Myocyte (in vitro differentiated cells): ENCODE measurements around the gene SAMD8. TPM values are rescaled to one million over a fixed set of nuclear protein-coding genes. Genes with fewer than 3 reads are reported as not detected.

ENCODE experiments used
- DNase-seq: peaks from one replicate; pipeline ENCODE4 v3.0.0-alpha.2; 2012; ENCODE audit warnings: low read depth
- total RNA-seq: library from RNA; depleted of rRNA; stranded (reverse); fragments of >200 nt; gene quantifications from 2 replicates; pipeline ENCODE4 v1.2.3, GENCODE V29; 2014

The SAMD8 gene
- total RNA-seq, 1 donor from 2014 or later: 40.1 TPM

DNA sequence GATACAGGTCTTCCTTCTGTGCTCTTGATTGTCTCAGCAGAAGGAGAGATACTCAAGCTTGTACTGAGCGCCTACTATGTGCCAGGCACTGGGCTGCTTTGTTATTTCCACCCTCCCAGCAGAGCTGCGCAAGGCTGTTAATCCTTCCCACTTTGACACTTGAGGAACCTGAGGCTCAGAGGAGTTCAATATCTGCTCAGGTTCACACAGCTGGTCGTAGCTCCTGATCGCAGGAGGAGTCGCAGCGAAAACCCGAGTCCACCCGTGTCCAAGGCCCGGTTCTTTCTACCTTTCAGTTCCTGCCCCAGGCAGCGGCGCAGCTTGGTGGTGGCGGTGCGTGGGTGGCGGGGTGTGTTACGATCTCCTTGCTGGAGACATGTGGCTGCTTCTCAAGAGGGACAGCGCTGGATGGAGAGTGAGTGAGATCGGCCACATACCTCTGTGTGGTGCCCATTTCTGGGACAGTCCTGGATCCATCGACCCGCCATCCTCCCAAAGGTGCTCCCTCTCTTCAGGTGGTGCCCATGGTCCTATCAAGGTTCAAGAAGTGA, 26.5 kb upstream of the SAMD8 start:
- DNase-seq: no peak

DNA sequence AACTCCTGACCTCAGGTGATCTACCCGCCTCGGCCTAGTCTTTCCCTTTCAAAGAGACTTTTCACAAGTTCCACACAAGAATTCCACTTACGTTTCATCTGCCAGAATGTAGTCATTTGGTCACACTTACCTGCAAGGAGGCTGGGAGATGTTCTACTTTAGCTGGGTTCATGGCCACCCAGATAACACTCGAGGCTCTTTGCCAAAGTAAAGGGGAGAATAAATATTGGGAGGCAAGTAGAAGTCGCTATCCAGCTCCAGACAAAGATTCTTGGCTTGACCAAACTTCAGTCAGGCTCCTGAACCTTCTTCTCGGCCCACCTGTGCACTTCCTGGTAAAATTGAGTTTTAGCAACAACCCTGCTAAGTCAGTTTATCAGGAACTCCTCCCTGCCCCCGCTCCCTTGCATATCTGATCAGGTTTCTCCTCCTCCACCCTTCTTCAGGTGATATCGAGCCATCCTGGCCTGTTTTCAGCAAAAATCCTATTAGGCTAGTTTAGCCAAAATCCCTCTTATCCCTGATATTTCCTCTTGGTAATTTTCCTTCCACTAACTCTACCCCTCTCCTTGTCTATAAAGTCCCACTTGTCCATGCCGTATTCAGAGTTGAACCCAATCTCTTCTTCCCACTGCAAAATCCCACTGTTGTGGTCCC, 25.1 kb upstream of the SAMD8 start:
- DNase-seq: no peak

DNA sequence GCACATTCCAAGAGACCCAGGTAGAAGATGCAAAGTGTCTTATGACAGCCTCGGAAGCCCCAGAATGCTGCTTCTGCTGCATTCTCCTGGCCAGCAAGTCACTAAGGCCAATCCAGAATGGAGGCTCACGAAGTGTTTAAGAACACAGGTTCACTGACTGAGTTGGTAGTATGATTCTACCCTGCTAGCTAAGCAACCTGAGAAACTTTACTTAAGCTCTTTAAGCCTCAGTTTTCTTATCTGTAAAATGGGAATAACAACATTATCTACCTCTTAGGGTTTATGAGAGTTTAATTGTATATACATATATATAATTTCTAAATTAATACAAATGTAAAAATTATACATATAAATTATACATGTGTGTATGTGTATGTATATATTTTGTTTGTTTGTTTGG, 22.8 kb upstream of the SAMD8 start:
- no peak for DNase-seq

DNA sequence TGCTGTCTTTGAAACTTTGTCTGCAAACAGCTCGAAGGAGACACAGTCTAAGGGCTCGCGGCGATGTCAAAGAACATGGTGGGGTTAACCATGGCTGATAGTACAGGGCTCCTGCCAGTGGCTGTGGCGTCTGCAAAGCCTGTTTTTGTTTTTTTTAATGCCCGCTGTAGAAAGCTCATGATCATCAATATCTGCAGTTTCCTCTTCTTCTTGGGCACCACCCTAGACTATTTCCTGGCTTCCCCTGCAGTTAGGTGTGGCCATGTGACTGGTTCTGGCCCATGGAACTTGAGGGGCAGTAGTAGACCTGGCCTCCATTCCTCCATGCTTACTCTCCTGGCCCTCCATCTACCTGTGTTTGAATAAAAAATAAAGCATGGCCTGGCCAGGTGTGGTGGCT, 21.8 kb upstream of the SAMD8 start:
- DNase-seq: no peak

DNA sequence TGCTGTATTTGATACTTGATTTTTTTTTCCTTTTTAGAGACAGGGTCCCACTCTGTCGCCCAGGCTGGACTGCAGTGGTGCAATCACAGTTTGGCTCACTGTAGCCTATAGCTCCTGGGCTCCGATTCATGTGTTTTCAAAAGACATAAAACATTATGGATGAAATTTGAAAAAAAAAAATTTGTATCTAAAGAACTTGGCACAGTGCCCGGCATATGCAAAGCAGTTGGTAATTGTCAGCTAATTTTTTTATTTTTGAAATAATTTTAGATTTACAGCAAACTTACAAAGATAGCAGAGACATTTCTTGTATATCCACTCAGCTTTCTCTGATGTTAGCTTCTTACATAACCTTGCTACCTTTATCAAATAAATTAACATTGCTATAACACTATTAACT, 20.3 kb upstream of the SAMD8 start:
- DNase-seq: no peak

DNA sequence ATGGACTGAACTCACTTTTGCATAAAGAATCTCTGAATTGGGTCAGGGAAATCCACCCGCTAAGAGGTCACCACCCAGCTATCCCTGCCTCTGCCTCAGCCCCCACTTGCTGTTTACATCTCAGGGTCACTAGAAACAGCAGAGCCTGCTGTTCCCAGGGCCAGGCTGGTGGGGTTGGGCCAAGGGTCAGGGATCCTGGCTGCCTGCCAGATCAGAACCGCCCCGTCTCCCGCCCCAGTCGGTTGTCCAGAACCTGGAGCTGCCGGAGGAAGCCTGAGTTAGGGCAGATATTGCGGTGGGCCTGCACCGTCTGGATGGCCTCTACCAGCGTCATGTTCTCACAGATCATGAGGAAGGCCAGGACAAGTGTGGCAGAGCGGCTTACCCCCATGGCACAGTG, 17.0 kb upstream of the SAMD8 start:
- no peak for DNase-seq

DNA sequence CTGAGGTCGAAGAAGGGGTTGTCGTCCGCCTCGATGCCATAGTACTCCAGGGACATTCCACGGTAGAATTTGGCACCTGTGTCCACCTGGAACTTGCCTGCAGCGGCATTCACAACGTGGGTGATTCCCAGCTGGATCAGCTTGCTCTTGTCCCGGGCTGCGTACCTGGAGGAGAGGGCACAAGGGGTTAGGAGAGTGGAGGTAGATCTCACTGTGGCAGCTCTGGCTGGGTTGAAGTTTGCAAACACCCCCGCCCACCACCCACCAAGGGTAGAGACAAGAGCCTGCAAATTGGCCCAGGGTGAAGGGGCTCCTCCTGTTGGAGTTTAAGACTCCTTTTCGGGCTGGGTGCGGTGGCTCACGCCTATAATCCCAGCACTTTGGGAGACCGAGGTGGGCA, 15.8 kb upstream of the SAMD8 start:
- no peak for DNase-seq

DNA sequence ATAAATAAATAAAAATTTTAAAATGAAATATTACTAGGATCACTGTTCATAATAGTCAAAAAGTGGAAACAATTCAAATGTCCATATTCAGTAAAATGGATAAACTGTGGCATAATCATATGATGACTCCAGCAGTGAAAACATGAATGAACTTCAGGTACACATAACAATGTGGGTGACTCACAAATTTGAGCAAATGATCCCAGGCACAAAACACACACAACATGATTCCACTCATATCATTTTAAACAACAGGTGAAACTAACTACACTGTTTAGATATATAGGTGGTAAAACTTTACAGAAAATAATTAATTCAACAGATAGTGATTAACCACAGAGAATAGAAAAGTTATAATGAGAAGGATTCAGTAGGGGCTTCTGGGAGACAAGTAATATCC, 14.7 kb upstream of the SAMD8 start:
- no peak for DNase-seq

DNA sequence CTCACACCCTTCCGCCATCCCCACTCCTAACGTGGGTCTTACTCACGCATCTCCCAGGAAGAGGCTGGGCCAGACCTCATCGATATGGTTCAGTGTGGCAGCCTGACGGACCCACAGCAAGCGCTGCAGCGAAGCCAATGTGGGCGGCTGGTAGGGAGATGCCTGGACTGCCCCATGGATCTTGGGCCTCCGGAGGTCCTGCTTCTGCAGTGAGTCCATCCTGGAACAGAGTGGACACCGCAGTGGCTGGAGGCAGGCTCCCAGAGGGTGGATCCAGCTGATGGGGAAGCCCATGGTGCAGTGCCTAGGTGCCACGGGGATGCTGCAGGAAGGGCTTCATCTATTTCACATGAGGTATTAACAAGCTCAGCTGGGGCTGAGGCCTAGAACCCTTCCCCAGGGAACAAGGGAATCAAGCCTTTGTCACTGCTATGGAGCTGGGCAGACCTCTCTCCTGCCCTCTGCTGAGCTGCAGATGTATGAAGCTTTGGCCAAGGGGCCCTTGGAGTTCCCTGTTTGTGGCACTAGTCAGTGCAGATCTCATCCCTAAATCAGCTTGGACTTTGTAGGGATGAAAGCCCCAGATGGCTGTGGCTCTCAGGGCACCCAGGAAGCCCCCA, 13.7 kb upstream of the SAMD8 start:
- no peak for DNase-seq

DNA sequence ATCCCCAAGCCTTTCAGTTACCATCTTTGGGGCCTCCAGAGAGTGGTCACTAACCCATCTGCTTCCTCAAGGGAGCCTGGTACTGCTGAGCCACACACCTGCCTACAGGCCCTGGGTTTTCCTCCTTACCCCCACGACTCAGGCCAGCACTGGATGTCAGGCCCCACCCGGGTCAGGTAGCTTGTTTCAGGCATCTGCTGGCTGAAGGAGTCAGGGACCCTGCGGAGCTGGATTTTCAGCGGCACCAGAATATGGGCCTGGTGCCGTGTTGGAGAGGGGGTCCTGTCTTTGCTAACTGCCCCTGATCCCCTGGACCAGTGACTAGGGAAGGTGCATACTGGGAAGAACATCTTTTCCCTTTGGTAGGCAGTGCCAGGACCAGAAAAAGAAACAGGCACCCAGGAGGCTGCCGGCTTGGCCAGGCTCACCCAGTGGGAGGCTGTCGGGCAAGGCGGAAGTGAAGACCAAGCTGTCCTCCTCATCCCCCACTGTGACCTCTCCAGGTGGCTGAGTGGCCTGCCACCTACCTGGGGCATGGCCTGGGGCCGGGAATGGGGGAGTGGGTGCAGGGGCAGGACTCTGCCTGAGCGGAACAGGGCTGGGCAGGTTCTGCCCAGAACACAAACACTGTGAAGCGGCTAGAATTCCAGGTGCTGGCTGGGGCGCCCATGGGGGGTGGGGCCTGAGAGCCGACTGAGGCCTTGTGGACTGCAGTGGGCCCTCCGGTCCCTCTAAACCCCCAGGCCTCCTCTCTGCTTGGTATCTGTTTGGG, 12.4 kb upstream of the SAMD8 start:
- no peak for DNase-seq

DNA sequence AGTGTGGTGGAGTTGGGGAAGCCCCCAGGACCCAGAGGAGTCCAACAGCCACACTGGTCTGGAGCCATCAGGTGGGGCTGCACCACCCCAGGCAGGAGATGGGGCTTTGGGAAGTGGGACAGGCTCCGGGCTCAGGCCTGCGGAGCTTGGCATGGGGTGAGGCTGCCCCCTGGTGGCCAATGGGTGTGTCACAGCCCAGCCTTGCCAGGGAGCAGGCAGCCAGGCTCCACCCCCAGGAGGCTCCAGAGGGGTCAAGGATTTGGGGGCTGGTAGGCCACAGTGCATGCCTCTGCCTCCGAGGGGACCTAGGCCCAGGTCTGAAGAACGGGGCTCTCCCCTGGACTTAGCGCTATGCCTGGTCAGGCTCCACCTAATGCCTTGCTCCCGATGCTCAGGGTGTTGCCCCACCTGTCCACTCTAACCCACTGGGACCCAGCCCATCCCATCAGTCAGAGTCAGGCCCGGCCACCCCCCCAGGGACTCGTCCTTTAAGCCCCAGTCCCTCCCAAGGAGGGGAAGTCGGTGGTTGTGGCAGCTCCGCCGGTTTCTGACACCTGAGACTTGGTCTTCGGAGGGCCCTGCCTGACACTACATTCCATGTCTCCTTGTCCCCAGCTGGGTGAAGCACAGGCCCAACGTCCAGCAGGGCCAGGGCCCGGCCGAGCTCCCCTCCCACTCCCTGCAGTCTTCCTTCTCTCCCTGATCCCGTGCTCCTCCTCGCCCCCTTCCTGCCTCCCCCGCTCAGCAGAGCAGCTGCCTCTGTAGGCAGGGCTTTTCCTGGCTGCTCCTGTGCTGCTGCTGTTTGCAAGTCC, 11.3 kb upstream of the SAMD8 start:
- DNase-seq: peak; percentile 73

DNA sequence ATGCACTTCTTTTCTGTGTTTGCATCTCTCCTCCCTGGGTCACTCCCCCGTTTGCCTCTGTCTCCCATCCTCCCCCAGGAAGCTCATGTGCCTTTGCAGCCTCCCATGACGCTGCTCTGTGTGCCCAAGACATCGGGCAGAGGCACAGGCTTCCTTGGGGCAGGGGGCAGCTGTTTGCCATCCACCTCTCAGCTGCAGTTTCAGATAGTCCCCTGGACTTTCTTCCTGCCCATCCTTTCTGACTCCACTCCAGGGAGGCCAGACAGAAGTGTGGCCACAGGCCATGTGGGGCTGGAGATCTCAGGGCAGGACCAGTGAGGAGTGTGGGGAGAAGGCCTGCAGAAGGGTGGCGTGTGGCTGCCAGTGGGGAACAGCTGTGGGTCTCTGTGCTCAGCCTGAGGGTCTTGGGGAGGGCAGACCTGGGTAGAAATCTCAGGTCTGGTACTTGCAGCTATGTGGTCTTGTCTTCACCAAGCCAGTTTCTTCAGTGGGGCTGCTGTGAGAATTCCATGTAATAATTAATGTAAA, 10.6 kb upstream of the SAMD8 start:
- DNase-seq: peak; percentile 20

DNA sequence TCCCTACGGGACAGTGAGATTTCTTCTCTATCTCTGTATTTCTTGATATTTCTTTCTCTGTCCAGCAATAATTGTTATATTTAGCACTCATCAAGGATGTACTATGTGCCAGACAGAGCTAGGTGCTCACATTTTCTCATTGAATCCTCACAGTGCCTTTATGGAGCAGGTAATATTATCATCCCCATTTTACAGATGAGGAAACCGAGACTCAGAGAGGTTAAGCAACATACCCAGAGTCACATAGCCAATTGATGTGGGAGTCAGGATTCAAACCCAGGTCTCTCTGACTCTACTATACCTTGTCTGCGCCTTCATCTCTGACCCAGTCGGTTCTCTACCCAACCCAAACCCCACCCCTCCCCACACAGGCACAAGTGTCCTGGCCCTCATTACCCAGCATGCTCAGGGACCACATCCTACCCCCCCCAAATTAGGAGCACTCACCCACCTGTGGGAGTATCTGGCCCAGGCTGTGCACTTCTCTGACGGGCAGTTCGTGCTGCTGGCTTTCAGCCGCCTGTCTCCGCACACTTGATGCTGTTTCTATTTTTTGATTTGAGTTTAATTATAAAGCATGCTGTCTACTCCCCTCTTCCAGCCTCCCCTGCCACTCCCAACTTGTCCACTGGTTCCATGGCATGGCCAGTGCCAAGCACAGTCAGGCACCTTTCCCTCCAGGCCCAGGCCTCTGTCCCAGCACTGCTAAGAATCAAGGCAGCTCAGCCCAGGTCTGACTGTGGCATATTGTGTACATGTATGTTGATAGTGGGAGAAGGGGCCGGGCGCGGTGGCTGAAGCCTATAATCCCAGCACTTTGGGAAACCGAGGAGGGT, 9.8 kb upstream of the SAMD8 start:
- DNase-seq: peak; percentile 70

DNA sequence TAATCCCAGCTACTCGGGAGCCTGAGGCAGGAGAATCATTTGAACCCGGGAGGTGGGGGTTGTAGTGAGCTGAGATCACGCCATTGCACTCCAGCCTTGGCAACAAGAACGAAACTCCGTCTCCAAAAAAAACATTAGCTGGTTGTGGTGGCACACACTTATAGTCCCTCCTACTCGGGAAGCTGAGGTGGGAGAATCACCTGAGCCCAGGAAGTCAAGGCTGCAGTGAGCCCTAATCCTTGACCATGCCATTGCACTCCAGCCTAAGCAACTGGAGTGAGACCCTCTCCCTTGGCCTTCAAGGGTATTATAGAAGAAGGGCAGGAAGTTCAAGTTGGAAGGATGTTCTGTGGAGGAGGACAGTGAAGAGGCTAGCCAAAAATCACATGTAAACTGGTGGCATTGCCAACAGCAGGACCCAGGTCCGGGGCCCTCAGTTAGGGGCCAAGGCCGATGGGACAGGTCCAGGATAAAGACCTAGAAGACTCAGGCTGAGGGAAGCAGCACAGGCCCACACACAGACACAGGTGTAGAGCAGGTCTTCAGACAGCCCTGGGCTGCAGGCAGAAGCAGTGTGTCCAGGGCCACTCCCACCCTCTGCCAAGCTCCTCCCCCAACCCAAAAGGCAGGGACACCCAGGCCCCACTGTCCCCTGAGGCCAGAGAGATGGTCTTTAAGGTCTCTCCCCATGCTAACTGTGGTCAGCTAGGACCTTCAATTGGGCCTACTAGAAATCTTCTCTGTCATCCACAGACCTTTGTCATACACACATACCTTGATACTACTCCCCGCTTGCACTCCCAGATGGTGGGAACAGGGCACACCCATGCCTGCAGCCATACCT, 8.4 kb upstream of the SAMD8 start:
- no peak for DNase-seq

DNA sequence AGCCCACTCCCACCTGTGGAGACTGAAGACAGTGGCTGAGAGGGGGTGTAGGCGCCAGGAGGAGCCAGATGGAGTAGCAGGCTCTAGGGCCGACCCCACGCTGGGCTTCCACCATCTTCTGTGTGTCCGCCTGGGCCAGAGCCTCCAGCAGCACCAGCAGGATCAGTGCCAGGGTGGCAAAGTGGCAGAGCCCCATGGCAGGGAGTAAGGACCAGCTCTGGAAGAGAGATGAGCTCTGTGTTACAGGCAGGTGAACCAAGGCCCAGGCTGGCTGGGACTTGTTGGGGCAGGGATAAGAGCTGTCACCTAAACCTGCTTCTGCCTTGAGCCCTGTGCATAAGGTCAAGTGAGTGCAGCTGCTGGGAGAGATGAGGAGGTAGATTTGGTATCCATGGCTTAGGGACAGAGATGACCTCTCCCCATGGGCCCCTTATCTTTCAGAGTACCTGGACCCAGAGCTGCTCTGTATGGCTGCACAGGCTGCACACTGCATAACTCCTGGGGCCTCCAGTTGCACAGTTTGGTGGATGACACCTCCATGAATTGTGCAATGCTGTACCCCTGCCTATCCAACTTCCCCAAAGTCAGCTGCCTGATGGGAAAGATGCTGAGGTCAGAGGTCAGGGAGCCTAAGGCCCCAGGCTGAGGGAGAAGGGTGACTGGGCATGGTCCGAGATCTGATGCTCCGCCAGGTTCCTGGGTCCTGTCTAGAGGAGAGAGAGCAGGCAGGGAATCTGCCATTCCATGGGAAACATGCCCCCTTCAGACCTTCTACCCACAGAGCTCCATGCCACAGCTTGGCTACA, 7.4 kb upstream of the SAMD8 start:
- no peak for DNase-seq

DNA sequence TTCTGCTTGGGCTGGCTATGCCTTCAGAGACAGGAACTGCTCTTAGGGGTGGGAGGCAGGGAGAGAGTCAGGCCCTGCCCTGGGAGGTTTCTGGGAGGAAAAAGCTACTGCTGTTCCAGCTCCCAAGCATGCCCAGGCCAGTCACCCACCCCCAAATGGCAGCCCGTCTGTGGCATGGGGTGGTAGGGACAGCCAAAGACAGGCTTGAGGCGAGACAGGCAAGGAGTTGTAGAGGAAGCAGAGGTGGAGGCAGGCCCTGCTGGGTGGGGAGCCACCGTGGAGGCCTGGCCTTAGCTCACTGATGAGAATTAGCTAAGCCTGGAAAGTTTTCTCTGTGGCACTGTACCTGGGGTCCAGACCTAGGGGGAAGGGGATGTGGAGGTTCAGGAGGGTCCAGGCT, 6.6 kb upstream of the SAMD8 start:
- no peak for DNase-seq

DNA sequence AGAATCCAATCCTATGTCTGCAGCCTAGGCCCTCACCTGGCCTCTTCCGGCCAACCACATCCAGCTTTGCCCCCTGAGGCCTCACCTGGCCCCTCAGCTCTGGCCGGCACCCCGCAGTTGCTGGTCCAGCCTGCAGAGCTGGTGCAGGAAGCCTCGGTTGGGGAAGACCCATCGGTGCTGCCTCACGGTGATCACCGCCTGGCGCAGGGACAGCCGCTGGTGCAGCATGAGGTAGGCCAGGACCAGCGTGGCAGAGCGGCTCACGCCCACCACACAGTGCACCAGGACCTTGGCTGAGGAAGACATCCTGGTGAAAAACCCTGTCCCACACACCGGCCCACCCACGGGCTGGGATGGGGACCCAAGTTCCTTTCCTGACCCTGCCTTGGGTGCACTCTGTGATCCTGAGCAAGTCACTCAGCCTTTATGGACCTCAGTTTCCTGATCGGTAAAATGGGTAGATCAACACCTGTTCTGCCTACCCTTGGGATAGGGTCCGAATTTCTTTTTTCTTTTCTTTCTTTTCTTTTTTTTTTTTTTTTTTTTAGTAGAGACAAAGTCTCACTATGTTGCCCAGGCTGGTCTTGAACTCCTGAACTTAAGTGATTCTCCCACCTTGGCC, 5.8 kb upstream of the SAMD8 start:
- DNase-seq: no peak

DNA sequence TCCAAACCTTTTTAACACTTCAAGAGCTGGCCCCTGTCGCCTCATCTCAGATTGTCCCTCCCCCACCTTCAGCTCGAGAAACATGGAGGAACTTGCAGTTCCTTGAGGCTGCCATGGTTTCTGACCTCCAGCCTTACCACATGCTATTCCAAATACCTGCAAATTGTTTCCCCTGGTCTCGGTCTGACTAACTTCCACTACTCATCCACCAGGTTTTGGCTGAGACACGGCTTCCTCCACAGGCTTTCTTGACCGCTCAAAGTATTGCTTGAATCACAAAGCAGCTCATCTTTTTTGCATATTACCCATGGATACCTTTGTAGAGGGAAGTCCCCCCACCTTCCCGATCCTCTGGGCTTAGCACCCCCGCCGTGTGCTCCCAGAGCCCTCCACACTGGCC, 5.2 kb upstream of the SAMD8 start:
- no peak for DNase-seq
